Osteocyte (in vitro differentiated cells): ENCODE data around the gene PAEP. TPM values are rescaled to one million over a fixed set of nuclear protein-coding genes. Genes with fewer than 3 reads are reported as not detected.

Experiments
- DNase-seq: peaks from one replicate; pipeline ENCODE4 v3.0.0; 2021; ENCODE audit warnings: mixed read lengths; ENCODE audit not compliant: unreplicated experiment; ENCODE audit errors: extremely low spot score
- H3K27ac Mint-ChIP-seq: one replicate; pipeline ENCODE4 v1.8.0; 2021; ENCODE audit warnings: mild to moderate bottlenecking, mixed read lengths; ENCODE audit not compliant: unreplicated experiment
- H3K27me3 Mint-ChIP-seq: one replicate; pipeline ENCODE4 v1.8.0; 2021; ENCODE audit warnings: mixed read lengths; ENCODE audit not compliant: unreplicated experiment
- H3K36me3 Mint-ChIP-seq: one replicate; pipeline ENCODE4 v1.8.0; 2021; ENCODE audit warnings: mixed read lengths; ENCODE audit not compliant: unreplicated experiment
- H3K4me1 Mint-ChIP-seq: one replicate; pipeline ENCODE4 v1.8.0; 2021; ENCODE audit warnings: mixed read lengths; ENCODE audit not compliant: unreplicated experiment
- H3K4me3 Mint-ChIP-seq: one replicate; pipeline ENCODE4 v1.8.0; 2021; ENCODE audit warnings: mild to moderate bottlenecking, moderate library complexity, mixed read lengths; ENCODE audit not compliant: unreplicated experiment
- H3K9me3 Mint-ChIP-seq: one replicate; pipeline ENCODE4 v1.8.0; 2021; ENCODE audit warnings: mixed read lengths; ENCODE audit not compliant: unreplicated experiment
- total RNA-seq: library from RNA; stranded (reverse); gene quantifications from 2 replicates; pipeline ENCODE4 v1.2.1, GENCODE V29; 2021
- TF ChIP-seq, protein P1 (sequence below): fragments of 200-600 bp; sonication (generic); IDR thresholded peaks from 2 replicates; pipeline ENCODE4 v1.5.0; 2021; ENCODE audit warnings: antibody characterized with exemption, mild to moderate bottlenecking, moderate library complexity

Gene PAEP
- total RNA-seq, 1 donor from 2014 or later = not detected

DNA sequence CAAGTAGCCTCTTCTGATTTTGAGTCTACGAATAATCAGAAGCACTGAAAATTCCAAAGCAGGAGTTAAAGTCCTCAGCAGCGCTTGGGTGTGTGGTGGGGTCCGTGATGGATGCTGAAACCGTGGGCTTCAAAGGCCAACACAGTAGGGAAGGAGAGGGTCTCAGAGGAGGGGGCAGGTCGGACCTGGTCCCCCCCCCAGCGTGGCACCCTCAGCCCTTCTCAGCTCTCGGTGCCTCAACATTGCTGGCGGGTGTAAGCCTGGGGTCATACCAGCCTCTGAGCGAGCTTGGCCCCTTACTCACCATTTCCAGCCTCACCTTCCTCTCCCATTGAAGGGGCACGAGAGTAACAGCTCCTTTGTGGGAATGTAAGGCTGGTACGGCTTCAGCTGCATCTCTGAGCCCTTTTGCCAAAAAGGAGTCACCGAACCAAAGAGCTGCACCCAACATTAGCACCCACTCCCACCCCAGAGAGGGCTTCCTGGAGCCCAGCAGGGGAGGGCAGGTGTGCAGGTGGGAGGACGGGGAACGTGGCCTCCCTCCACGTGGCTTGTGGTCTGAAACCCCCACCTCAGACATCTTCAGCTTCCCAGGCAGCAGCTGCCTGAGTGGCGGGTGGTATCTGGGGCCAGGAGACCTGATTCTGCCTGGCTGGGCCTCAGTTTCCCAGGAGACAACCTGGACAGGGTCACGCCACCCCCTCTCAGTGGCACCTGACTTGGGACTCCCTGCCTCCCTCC lies 47.0 kb upstream of the PAEP start:
- peaks cover 9% of the 10 kb centered on the region for H3K27me3 Mint-ChIP-seq
- H3K36me3 Mint-ChIP-seq = no peaks in the 10 kb centered on the region
- DNase-seq = peak; percentile 69
- no peaks in the 10 kb centered on the region for H3K4me1 Mint-ChIP-seq
- TF ChIP-seq, protein P1, sequence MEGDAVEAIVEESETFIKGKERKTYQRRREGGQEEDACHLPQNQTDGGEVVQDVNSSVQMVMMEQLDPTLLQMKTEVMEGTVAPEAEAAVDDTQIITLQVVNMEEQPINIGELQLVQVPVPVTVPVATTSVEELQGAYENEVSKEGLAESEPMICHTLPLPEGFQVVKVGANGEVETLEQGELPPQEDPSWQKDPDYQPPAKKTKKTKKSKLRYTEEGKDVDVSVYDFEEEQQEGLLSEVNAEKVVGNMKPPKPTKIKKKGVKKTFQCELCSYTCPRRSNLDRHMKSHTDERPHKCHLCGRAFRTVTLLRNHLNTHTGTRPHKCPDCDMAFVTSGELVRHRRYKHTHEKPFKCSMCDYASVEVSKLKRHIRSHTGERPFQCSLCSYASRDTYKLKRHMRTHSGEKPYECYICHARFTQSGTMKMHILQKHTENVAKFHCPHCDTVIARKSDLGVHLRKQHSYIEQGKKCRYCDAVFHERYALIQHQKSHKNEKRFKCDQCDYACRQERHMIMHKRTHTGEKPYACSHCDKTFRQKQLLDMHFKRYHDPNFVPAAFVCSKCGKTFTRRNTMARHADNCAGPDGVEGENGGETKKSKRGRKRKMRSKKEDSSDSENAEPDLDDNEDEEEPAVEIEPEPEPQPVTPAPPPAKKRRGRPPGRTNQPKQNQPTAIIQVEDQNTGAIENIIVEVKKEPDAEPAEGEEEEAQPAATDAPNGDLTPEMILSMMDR = no peak
- H3K27ac Mint-ChIP-seq = no peak overlapping the region
- peaks cover 1% of the 10 kb centered on the region for H3K9me3 Mint-ChIP-seq
- H3K4me3 Mint-ChIP-seq = no peak overlapping the region

DNA sequence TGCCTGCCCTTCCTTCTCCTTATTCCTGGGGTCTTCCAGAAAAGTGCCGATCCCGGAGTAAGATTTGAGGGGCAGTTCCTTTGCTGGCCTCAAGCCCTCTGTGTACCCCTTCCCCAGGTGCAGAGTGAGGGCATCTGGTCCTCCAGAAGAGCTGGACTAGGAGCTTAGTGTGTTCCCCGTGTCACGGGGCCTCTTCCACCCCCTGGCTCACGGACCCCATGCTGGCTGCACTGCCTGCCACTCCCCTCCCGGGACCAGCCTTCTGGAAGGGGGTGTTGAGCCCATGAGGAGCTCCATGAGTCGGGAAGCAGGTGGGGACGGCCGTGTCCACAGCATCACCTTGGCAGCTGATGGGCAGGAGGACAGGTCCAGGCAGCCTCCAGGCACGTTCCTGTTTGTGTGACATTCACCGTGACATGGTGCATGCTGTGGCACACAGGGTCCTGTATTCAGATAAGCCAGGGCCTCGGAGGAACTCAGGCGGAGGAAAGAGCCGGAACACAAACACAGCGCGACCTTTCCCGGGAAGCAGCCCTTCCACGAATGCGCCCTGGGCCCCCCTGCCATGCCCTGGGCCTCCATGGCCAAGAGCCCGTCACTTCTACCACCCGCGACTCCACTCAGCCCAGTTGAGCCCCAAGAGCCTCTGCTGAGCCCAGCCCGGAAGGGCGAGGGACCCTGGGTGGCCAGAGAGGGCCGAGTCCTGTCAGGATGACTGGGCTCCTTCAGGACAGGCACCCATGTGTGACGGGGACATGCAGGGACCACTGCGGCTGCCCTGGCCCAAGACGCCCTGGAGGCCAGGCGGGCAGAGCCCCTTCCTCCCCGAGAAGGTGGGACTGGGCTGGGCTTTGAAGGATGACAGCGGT lies 46.2 kb upstream of the PAEP start:
- peak; percentile 84 for DNase-seq
- Mint-ChIP-seq H3K27ac (no peak overlapping the region), H3K4me1 (no peaks in the 10 kb centered on the region), H3K9me3 (no peaks in the 10 kb centered on the region), H3K36me3 (no peaks in the 10 kb centered on the region), H3K27me3 (peaks cover 5% of the 10 kb centered on the region), H3K4me3 (no peak overlapping the region)
- TF ChIP-seq, protein P1 = no peak

DNA sequence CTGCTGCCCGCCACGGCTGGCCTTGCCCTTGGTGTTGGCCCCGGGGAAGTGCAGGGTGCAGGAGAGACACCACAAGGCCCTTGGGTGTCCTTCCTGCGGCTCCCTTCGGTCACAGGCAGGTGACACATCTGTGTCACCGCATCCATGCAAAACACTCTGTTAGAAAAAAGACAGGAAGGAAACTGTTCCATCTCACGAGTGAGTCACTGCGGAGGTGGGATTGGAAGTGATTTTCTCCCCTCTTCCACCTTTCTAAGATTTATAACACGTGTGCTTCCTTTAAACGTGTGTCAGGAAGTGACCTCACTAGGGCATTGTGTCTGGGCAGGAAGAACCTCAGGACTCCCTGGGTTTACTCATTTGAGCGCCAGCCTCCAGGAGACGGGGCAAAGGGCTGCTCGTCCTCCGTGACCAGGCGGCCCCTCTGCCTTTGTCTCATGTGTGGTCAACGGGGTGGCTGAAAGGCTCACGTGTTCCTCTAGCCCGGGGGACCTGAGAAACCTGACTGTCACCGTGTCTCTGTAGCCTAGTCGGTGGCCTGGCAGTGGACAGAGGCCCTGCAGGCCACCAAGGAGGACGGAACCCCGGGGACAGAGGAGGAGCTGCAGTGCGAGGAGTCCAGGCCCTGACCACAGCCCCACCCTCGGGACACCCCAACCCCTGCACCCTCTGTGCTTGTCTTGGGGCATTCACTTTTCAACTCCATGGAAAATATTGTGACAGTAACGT lies 45.3 kb upstream of the PAEP start:
- peaks cover 4% of the 10 kb centered on the region for H3K27me3 Mint-ChIP-seq
- H3K4me1 Mint-ChIP-seq = no peaks in the 10 kb centered on the region
- DNase-seq = peak; percentile 74
- H3K27ac Mint-ChIP-seq = no peak overlapping the region
- no peaks in the 10 kb centered on the region for H3K9me3 Mint-ChIP-seq
- H3K4me3 Mint-ChIP-seq = no peak overlapping the region
- H3K36me3 Mint-ChIP-seq = no peaks in the 10 kb centered on the region
- TF ChIP-seq, protein P1 = no peak

DNA sequence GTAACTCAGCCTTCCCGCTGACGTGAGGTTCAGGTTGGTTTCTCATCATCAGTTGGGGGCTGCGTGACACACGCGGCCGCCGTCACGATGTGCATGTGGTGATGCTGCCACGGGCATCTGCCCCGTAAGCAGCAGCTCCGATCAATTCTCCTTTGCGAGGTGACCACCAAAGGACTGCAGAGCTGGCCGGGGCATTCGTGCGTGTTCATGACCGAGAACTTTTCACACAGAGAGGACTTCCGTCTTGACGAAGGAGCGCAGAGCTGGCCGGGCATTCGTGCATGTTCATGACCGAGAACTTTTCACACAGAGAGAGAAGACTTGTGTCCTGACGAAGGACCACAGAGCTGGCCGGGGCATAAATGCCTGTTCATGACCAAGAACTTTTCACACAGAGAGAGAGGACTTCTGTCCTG lies 44.1 kb upstream of the PAEP start:
- Mint-ChIP-seq H3K27ac (no peak overlapping the region), H3K4me1 (no peaks in the 10 kb centered on the region), H3K27me3 (peaks cover 4% of the 10 kb centered on the region), H3K36me3 (no peaks in the 10 kb centered on the region), H3K9me3 (no peaks in the 10 kb centered on the region), H3K4me3 (no peak overlapping the region)
- TF ChIP-seq, protein P1 = no peak
- DNase-seq = peak; percentile 68
